HG03095 (cell line): ENCODE data around the gene KCND1.

Experiments
- ATAC-seq: cut with Tn5 transposase; IDR thresholded peaks from one replicate; pipeline ENCODE4 v1.9.1; 2021; ENCODE audit warnings: moderate library complexity; ENCODE audit not compliant: unreplicated experiment

The KCND1 gene

DNA sequence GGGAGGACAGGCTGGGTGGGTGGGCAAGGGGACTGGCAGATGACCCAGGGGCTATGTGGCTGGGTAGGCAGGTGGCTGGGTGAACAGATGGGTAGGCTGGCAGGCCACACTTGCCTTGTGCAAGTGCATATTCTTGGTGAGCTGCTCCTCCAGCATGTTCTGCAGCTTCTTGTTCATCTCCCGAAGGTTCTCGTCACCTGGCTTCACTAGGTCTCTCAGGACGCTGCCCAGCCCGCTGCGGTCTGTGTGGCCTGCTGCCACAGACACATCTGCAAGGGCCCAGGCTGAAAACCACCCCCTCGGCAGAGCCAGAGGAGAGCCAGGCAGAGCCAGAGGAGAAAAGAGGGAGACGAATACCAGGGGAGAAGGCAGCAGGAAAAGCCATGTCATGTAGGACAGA, 3.4 kb upstream of the KCND1 start:
- no peak for ATAC-seq

DNA sequence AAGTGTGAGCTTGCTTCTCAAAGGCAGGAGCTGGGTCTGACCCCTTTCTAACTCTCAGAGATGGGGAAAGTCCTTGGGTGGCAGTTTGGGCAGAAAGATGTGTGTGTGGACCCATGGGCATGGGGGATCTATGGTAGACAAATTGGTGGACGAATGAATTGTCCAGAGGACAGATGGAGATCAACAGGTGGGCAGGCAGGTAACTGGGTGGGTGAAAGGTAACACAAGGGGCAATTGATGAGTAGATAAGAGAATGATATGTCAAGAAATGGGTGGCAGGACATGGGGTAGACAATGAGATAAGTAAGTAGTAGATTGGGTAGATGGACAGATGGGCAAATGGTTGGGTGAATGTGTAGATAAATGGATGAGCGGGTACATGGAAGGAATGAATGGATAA, 2.9 kb upstream of the KCND1 start:
- ATAC-seq = no peak

DNA sequence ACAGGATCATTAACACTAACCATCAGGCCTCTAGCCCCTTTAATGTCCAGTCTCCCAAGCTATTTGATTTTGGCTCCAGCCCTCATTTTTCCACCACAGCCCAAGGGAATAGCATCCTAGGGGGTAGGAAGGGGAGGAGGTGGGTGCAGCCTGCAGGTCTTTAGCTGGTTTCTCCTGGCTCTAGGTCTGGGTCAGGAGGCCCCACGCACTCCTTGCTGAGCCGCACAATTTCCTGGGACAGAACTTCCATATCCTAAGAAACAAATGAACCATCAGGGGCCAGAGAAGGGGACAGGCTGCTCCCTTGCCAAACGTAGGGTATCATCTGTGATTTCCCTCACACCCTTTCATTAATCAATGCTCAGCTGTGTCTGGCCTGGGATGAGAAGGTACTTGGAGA, 2.4 kb upstream of the KCND1 start:
- ATAC-seq = no peak

DNA sequence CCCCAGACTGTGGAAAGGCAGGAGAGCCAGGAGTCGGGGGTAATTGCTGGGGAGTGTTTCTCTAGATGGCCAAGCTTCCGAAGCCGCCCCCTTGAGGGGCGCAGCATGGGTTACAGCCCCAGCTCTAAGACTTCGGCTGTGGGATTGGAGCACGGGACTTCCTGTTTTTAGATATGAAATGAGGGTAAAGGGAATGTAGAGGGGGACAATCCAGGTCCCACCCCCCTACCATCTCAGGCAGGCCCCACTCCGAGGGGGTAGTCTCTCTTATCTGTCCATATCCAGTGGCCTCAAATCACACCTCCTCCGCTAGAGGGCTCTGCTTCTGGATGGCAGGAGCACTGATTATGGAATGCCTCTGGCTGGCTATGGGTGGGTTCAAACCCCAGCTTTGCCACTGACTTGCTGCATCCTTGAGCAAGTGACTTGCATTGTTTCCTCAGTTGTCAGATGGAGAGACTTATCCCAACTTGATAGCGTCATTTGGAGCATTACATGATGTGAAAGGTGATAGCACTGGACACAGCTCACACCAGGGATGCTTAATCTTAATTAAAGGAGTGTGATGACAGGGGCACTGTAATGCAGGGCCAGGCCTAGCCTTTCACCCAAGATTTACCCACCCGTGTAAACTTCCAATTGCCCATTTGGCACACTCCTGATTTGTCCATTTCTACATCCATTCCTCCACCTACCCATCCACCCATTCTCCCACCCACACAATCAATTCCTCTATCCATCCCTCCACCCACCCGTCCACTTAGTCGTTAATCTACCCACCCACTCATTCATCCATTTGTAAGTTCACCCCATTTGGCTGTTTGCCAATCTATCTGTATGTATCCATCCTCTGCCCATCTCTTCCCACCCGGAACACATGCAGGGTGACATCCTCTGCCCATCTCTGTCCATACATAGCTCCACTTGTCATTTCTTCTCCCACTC, 848 bp upstream of the KCND1 start:
- no peak for ATAC-seq

DNA sequence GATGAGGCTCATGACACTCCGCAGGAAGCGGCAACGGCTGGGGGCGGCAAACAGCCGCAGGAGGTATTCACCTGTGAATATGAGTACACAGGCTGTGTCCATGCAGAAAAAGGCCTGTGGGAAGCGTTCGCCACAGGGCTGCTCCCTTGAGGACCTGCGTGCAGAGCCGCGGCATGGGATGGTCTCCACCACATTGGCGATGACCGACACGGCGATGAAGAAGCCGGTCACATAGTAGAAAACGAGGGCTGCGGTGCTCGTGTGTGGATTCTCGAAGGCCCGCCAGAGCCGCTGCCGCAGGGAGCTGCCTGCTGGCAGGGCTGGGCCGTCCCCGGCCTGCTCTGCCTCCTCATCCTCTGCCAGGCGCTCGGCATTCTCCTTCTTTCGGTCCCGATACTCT, 2.2 kb downstream of the KCND1 start:
- no peak for ATAC-seq

DNA sequence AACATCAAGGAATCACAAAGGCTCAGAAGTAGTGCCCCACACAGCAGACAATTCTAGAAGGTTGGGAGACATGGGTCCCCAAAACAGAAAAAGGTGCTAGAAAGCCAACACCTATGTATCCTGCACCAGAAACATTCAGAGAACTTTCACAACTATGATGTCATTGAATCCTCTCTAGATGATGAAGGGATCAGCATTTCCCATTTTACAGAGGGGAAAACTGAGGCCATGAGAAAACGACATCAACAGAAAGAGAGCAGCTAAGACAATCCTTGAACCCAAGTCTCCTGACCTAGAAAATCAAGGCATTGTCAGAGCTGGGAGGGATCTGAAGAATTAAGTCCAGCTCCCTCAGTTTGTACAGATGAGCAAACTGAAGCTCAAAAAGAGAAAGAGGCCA, 3.3 kb downstream of the KCND1 start:
- no peak for ATAC-seq

DNA sequence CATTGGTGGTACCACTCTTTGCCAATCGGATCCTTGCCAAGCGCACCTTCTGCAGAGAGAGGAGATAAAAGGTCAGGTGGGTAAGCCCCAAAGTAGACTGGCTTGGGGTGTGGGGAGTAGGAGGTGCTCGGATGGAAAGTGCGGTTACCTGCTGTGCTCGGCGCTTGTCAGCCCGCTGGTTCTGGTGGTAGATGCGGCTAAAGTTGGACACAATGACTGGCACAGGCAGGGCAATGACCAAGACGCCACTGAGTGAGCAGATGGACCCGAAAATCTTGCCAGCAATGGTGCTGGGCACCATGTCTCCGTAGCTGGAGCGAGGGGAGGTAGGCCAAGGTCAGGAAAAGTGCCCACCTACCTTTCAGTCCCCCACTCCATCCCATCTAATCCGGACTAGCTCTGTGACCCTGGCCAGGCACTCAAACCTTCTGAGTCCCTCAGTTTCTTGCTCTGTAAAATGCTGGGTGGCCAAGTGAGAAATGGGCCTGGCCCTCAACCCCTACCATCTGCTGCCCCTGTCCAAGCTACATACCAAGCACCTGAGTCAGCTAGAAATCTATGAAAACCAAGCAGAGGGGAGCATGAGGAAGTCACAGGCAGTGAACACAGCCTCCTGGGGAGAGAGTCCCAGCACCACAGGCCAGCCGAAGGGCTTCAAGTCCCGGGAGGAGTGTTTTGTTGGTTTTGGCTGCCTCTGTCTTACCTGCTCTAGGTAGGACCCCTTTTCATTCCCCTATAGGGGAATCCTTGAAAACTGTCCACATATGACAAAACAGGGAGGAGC, 4.7 kb downstream of the KCND1 start:
- no peak for ATAC-seq

DNA sequence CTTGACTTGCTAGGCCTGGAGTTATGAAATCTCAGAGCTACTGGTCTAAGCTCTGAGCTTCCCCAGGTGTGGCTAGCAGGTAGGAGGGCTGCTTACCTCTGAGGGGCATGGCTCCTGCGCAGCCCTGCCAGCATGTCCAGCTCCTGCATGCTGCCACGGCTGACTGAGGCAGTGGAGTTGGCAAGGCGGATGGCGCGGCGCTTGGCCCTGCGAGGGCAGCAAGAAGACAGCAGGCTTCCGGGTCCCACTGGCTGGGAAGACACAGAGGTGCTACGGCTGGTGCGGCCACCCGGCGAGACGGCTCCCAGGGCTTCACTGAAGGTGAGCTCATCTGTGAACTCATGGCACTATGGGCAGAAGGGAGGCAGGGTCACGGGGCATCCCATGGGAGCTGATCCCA, 5.7 kb downstream of the KCND1 start:
- no peak for ATAC-seq

DNA sequence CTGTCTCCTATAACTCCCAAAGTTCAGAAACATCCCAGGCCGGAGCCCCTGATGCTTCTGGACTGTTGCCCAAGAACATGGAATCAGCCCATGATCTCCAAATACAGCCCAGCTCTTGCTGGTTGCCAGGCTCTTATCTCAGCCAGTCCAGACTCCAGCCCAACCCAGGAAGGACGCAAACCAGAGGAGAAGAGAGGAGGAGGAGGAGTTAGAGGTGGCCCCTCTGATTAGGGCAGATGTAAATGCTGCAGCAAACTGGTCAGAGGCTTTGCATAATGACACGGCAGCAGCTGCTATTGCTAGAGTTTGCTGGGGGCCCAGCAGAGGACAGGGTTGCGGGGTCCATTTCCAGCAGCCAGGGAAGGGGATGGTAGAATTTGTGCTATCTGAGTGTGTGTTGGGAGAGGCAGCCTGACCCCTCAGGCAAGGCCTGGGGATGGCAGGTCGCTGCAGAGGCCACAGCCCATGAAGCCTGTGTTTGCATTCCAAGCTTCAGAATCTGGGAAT, 10.0 kb downstream of the KCND1 start:
- ATAC-seq = no peak

DNA sequence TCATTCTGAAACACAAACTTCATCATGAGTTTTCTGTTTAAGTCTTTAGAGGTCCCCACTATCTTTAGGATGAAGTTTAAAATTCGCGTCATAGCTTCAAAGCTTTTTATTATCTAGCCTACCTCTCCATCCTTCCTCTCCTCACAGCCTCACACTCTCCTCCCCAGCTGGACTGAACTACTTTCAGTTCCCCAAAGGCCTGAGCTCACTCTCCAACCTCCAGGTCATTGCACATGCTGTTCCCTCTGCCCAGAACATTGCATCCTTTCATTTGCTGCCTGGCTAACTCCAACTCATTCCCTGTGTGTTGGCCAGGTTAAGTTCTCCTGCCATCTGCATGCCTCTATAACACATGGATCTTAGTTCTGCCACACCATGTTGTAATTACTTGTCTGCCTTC, 11.4 kb downstream of the KCND1 start:
- no peak for ATAC-seq

DNA sequence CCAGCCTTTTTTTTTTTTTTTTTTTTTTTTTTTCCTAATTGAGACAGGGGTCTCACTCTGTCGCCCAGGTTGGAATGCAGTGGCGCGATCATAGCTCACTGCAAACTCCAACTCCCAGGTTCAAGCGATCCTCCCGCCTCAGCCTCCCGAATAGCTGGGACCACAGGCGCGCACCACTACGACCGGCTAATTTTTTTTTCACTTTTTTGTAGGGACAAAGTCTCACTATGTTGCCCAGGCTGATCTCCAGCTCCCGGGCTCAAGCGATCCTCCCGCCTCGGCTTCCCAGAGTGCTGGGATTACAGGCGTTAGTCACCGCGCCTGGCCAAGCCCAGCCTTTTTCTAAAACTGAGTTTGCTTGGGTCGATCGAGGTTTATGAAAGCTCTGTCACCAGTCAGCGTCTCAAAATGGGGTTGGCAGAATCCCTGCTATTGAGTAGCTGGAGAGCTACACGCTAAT, 13.0 kb downstream of the KCND1 start:
- ATAC-seq = no peak

DNA sequence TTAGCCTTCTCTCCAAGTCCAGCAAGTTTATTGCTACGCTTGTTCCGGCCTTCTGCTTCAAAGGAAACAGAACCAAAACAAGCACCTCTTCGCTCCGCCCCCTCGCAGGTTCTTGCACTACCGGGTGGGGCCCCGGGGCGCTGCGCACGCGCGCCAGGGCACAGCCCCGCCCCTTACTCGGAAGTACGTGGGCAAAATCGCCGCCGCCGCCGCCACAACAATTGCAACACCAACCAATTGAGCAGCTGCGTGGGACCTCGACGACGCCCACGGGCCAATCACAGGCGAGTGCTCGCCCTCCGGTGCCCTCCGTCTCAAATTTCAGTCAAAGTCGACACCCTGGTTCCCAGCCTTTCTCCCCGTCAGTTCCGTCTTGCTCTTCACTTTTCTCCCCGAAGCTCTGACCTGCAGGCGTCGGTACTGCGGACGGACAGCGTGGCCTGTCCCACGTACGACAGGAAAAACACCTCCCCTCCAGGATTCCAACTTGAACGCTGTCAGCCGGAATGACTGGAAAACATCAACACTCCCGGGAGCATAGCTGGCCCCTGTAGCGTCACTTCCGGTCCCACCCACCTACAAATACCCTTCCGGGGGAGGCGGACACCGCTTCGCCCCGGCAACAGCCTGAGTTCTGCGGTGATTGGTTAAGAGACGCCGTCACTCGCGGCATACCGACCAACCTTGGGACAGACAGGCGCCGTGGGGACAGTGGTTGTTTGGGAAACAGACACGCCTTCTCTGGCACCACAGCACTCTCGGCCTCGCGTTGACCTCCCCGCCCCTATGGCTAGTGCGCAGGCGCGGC, 13.6 kb downstream of the KCND1 start:
- ATAC-seq = peak; percentile 80

DNA sequence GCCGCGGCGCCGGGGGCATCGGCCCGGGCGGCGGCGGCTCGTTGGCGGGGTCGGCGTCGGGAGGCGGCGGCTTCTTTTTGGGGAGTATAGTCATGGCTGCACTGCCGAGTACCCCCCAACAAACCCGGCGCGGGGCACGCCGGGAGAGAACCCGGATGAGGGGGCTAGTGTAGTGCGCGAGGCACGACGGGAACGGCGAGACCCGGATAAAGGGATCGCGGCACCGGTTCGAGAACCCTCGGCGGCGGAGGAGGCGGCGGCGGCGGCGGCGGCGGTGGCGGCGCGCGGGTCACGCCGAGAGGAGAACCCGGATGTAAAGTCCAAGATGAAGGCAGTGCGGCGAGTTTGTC, 14.2 kb downstream of the KCND1 start, which contains the start of gene OTUD5:
TSS of gene OTUD5 (minus strand) at position 131 of the 350 bp plus-strand sequence. CDS start at position 94, 37 bp downstream.
- ATAC-seq = peak; percentile 32

DNA sequence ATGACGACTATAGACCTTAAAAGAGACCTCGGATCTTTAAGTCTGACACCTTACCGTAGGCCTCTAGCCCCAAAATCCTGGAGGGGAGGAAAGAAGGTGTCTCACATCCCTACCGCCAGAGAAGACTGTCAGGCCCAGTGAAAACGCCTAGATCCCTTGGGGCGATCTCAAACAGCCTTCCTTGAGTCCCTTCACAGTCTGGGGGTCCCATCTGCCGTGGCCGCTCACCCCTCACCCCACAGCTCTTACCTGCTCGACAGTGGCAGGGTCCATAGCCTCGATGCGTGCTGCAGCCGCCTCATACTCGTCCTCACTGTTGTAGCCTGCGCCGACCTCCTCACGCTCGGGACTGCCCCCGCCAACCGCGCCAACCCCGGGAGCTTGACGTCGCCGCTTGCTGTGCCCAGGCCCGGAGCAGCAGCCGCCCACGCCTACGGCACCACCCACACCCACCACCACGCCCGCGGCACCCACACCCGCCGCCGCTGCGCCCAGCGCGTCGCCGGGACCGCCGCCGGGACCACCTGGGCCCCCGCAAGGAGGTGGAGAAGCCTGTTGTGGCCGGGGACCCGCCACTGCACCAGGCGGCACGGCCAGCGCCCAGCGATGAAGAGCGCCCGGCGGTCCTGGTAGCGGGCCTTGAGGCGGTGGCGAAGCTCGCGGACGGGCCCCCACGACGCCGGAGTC, 14.8 kb downstream of the KCND1 start:
- no peak for ATAC-seq

DNA sequence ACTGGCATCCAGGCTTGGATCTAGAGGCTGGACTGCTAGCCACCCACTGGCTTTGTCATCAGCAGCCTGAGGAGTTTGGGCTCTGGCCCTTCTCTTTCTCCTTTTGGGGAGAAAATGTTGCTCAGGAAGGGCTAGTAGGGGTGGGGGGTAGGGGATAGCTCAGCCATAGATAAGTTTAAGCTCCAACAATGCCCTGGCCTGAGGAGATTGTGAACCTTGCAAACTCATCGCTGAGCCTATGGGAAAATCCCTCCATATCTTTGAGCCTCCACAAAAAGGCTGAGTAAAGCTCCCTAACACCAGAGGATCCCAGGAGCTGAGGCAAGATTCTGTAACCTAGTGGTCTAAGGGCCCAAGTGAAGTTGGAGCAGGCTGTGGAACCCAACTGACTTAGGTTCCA, 23.1 kb downstream of the KCND1 start:
- ATAC-seq = no peak

DNA sequence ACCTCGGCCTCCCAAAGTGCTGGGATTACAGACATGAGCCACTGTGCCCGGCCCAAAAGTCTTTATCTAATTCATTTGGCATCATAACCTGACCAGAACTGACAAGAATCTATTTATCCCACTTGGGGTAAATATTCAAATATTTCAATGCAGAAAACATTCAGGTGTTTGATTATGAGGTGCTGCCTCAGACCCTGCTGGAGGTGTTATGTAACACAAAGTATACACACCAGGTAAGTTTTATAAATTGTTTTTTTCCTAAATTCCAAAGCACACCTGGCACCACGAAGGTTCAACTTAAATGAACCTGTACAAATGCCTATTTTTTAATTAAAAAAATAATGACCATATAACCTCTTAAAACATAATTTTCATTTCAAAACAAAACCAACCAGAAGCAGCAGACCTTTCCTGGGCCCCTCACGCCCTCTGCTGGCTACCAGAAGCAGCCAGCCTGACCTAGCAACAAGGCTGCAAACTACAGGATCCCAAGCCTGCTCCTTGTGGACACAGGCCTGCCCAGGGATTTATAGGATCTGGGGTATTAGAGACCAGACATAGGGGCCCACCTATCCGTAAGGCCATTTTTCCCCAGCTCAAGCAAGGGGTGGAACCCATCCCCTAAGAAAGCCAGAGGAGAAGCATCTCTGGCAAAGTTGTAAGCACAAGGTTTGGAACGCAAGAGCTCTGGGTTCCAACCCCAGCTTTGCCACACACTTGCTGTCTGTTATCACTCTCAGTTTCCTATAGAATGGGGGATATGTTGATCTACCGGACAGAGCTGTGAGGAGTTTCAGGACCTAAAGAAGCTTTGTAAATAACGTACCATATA, 25.9 kb downstream of the KCND1 start:
- ATAC-seq = no peak

DNA sequence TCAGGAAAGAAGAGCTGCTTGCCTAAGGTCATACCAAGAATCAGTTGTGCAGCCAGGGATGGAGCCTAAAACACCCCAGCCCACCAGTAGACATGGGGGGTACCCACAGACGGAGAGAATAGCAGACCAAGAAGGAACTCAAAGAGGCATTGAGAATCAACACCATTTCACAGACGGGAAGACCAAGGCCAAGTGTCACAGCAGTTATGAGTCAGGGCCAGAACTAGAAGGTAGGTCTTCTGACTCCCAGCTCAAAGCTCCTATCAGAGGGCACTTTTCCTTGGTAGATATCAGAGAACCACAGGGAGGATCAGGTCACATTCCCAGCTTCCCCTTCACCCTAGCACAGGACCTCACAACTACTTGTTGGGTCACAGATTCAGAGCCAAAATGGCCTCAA, 28.7 kb downstream of the KCND1 start:
- ATAC-seq = no peak

DNA sequence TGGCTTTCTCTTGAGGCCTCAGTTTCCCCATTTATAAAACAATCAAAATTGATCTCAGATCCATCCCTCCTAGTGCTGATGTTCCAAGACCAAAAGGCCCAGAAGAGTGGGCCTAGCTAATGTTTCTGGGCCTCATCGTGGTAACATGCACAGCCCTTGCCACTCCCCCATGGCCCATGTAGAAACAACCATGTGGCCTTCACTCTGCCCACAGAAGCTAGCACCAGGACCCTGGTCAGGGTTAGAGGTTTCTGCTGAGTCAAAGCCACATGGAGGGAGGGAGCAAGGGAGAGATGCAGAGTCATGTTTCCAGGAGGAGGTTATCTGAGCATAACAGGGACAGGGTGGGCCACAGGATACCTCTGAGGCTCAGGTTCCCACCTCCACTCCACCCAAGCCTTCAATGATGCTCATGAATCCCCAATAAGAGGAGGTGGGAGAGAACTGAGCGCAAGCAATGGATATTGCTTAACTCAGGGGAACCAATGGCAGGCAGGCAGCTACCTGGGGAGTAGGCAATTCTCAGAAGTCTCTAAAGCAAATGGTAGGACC, 31.2 kb downstream of the KCND1 start:
- no peak for ATAC-seq

DNA sequence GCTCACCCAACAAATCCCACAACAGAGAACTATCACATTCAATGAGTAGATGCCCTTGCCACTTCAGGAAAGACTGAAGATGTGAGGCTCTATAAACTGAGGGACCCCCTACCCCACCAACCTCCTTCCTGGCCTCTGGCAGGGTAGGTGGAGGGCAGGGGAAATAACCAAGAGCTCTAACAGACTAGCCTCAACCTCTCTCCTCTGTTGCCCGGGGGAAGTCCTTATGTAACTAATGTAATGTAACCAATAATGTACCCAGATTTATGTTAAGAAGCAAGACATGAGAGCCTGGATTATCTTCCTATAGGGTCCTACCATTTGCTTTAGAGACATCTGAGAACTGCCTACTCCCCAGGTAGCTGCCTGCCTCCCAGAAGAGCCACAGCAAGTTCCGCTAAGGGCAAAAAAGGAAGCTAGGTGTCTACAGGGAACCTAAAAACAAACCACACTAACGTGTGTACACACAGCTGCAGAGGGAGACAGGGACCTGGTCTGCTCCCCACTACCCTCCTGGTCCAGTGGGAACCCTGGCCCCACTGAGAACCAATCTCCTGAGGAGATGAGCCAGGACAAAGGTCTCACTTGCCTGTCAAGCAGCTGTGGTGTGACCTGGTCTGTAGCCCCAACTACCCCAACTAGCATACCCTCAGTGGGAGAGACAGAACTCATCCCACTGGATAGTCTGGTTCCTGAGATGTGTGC, 32.0 kb downstream of the KCND1 start:
- ATAC-seq = no peak
